DMS53 treated with DMSO at 0.1 percent for 48 hours (cell line): ENCODE measurements around the gene NLGN1.

Experiments used
- DNase-seq: peaks from one replicate; lab custom pipeline; 2025; ENCODE audit not compliant: unreplicated experiment; lab: John Stamatoyannopoulos, UW

Gene NLGN1

GRCh38 chr3:174058804-174059203 is 661.3 kb downstream of the NLGN1 start:
- DNase-seq = no peak

- no peak for DNase-seq
Measured at GRCh38 chr3:174060431-174060830, 662.9 kb downstream of the NLGN1 start.

- DNase-seq = no peak
Measured at GRCh38 chr3:174061162-174061561, 663.6 kb downstream of the NLGN1 start.

- no peak for DNase-seq
Measured at GRCh38 chr3:174061731-174062130, 664.2 kb downstream of the NLGN1 start.

- no peak for DNase-seq
Measured at GRCh38 chr3:174062923-174063322, 665.4 kb downstream of the NLGN1 start.

- no peak for DNase-seq
Measured at GRCh38 chr3:174068035-174068434, 670.5 kb downstream of the NLGN1 start.

GRCh38 chr3:174072675-174073074 is 675.1 kb downstream of the NLGN1 start:
- DNase-seq = no peak

GRCh38 chr3:174083706-174084105 is 686.2 kb downstream of the NLGN1 start:
- DNase-seq = no peak

GRCh38 chr3:174089592-174089991 is 692.0 kb downstream of the NLGN1 start:
- DNase-seq = no peak

- no peak for DNase-seq
Measured at GRCh38 chr3:174094669-174095068, 697.1 kb downstream of the NLGN1 start.

- DNase-seq = no peak
Measured at GRCh38 chr3:174097686-174098085, 700.1 kb downstream of the NLGN1 start.

GRCh38 chr3:174098746-174099145 is 701.2 kb downstream of the NLGN1 start:
- DNase-seq = no peak

- no peak for DNase-seq
Measured at GRCh38 chr3:174099724-174100123, 702.2 kb downstream of the NLGN1 start.

- DNase-seq = no peak
Measured at GRCh38 chr3:174100744-174101143, 703.2 kb downstream of the NLGN1 start.

- peak; percentile 17 for DNase-seq
Measured at GRCh38 chr3:174101244-174101643, 703.7 kb downstream of the NLGN1 start.

- no peak for DNase-seq
Measured at GRCh38 chr3:174102274-174102673, 704.7 kb downstream of the NLGN1 start.

- DNase-seq = no peak
Measured at GRCh38 chr3:174102866-174103265, 705.3 kb downstream of the NLGN1 start.

- DNase-seq = no peak
Measured at GRCh38 chr3:174110761-174111160, 713.2 kb downstream of the NLGN1 start.

- DNase-seq = no peak
Measured at GRCh38 chr3:174111776-174112175, 714.2 kb downstream of the NLGN1 start.

- no peak for DNase-seq
Measured at GRCh38 chr3:174116421-174116820, 718.9 kb downstream of the NLGN1 start.

GRCh38 chr3:174120997-174121396 is 723.5 kb downstream of the NLGN1 start:
- no peak for DNase-seq

GRCh38 chr3:174122411-174122810 is 724.9 kb downstream of the NLGN1 start:
- no peak for DNase-seq

- peak; percentile 8 for DNase-seq
Measured at GRCh38 chr3:174125267-174125824, 727.8 kb downstream of the NLGN1 start.
